Keratinocyte (primary cell): Measurements from ENCODE around the gene ARMC9. TPM values are rescaled to one million over a fixed set of nuclear protein-coding genes. Genes with fewer than 3 reads are reported as not detected.

Experiments
- DNase-seq: peaks from one replicate; pipeline ENCODE4 v3.0.0-alpha.2; 2011; ENCODE audit warnings: low read depth, missing footprints, low spot score
- FAIRE-seq: peaks from 2 replicates; lab custom pipeline; 2011; peaks lifted over from hg19 to GRCh38; lab: Jason Lieb, UNC
- H2AFZ ChIP-seq: 2 replicates; pipeline ENCODE4 v1.6.0; 2012; ENCODE audit warnings: low read length, control low read depth, inconsistent platforms; ENCODE audit not compliant: control insufficient read depth
- H3K27ac ChIP-seq: 2 replicates; pipeline ENCODE4 v1.5.1; 2011; ENCODE audit warnings: low read length; ENCODE audit not compliant: control insufficient read depth, insufficient read depth
- H3K27me3 ChIP-seq: 3 replicates; pipeline ENCODE4 v1.6.0; 2011; ENCODE audit warnings: low read length; ENCODE audit not compliant: control insufficient read depth, insufficient read depth; ENCODE audit errors: extremely low read depth
- H3K36me3 ChIP-seq, 2 experiments: 2 replicates in 1 of 2; 3 replicates in 1 of 2; pipeline ENCODE4 v1.5.1; 2011; ENCODE audit warnings: low read length in 2 of 2, mild to moderate bottlenecking in 1 of 2; ENCODE audit not compliant: control insufficient read depth in 2 of 2, insufficient read depth in 2 of 2; ENCODE audit errors: extremely low read depth in 1 of 2
- H3K4me1 ChIP-seq: 3 replicates; pipeline ENCODE4 v1.5.1; 2011; ENCODE audit warnings: low read length; ENCODE audit not compliant: control insufficient read depth, insufficient read depth; ENCODE audit errors: extremely low read depth
- H3K4me2 ChIP-seq: 3 replicates; pipeline ENCODE4 v1.6.0; 2011; ENCODE audit warnings: low read depth, low read length; ENCODE audit not compliant: control insufficient read depth, insufficient read depth; ENCODE audit errors: extremely low read depth
- H3K4me3 ChIP-seq, 3 experiments: fragments of 200-600 bp in 1 of 3; sonication (generic) in 1 of 3; 2 replicates in 2 of 3; 3 replicates in 1 of 3; pipeline ENCODE4 v1.5.1; 2011 to 2016; ENCODE audit warnings: low read length in 3 of 3, mild to moderate bottlenecking in 3 of 3, control low read depth in 2 of 3, inconsistent platforms in 1 of 3, low read depth in 1 of 3, mixed read lengths in 1 of 3, mixed run types in 1 of 3, moderate library complexity in 1 of 3; ENCODE audit not compliant: control insufficient read depth in 2 of 3, insufficient read depth in 2 of 3; ENCODE audit errors: extremely low read depth in 1 of 3
- H3K79me2 ChIP-seq: 2 replicates; pipeline ENCODE4 v1.6.0; 2012; ENCODE audit warnings: low read length; ENCODE audit not compliant: control insufficient read depth, insufficient read depth
- H3K9ac ChIP-seq: 3 replicates; pipeline ENCODE4 v1.6.0; 2011; ENCODE audit warnings: low read length; ENCODE audit not compliant: control insufficient read depth, insufficient read depth; ENCODE audit errors: extremely low read depth
- H3K9me1 ChIP-seq: 3 replicates; pipeline ENCODE4 v1.6.0; 2011; ENCODE audit warnings: low read length; ENCODE audit not compliant: control insufficient read depth, insufficient read depth; ENCODE audit errors: extremely low read depth
- H3K9me3 ChIP-seq: 2 replicates; pipeline ENCODE4 v1.5.1; 2012; ENCODE audit warnings: low read depth, low read length; ENCODE audit not compliant: control insufficient read depth
- H4K20me1 ChIP-seq: 3 replicates; pipeline ENCODE4 v1.6.0; 2011; ENCODE audit warnings: low read length; ENCODE audit not compliant: control insufficient read depth, insufficient read depth; ENCODE audit errors: extremely low read depth
- CTCF ChIP-seq, 3 experiments: IDR thresholded peaks in 1 of 3; conservative IDR thresholded peaks in 1 of 3; optimal IDR thresholded peaks in 1 of 3; 2 replicates in 2 of 3; 3 replicates in 1 of 3; pipeline versions ENCODE3 to v1.5.1; 2011; ENCODE audit warnings: low read length in 3 of 3, mild to moderate bottlenecking in 3 of 3, moderate library complexity in 2 of 3, control low read depth in 1 of 3, inconsistent platforms in 1 of 3; ENCODE audit not compliant: insufficient read depth in 2 of 3; ENCODE audit errors: extremely low read depth in 1 of 3
- EZH2 ChIP-seq: IDR thresholded peaks from one replicate; pipeline ENCODE4 v1.6.1; 2012; ENCODE audit warnings: inconsistent platforms, mild to moderate bottlenecking, low read length, moderate library complexity
- dilution Hi-C: fragments of 300-500 bp; cut with MboI; formaldehyde crosslinking; loops from one replicate; pipeline ENCODE4 v1.7.0; 2020; ENCODE audit warnings: low sequenced_read_pairs; ENCODE audit not compliant: extremely low pct_ligation_motif_present
- polyA plus RNA-seq, 5 experiments: library from polyadenylated mRNA; depleted of rRNA in 3 of 5; stranded (reverse) in 3 of 5; stranded (forward) in 1 of 5; unstranded in 1 of 5; fragments of >200 nt; gene quantifications; 1 replicate in 1 of 5; 2 replicates in 3 of 5; 3 replicates in 1 of 5; pipeline versions ENCODE4 v1.2.1 to v1.2.3, GENCODE V29; 2011 to 2012; ENCODE audit warnings: missing spikeins in 2 of 5, low read depth in 1 of 5, low replicate concordance in 1 of 5

ARMC9 gene
- polyA plus RNA-seq, 1 donor (not counting 4 experiments of a cell fraction or from before 2014, with no cell fraction given) = 16.2 TPM

DNA sequence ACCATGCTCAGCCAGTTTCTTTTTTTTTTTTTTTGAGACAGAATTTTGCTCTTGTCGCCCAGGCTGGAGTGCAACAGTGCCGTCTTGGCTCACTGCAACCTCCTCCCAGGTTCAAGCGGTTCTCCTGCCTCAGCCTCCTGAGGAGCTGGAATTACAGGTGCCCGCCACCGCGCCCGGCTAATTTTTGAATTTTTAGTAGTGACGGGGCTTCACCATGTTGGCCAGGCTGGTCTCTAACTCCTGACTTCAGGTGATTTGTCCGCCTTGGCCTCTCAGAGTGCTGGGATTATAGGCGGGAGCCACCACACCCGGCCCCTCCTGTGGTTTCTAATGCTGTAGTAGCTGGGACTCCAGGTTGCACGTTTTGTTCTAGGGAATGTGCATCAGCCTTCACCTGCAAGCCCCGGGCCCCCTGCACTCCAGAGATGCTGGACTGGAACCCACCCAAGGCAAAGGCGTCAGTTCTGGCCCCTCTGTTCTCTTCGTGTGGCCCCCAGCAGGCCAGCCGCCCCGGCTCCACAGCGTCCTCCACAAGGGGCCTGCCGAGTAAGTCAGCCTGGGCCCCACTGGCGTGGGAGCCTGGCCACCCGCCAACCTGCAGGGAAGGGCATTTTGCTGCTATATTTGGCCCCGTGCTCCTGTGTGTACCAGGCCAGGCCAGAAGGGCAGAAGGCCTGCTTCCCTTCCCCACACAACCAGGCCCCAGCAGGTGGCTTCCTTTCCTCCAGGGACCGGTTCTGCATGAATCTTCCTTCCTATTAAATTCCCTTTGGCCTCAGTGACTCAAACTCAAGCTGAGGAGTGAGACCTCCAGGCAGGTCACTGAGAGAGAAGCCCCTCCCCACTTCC, 171.4 kb downstream of the ARMC9 start:
- DNase-seq (no peak), FAIRE-seq (no peak)
- no peaks in the 10 kb centered on the region for H3K36me3 ChIP-seq
- no peaks in the 10 kb centered on the region for H3K79me2 ChIP-seq
- peaks cover 10% of the 10 kb centered on the region for H3K4me1 ChIP-seq
- TF ChIP-seq EZH2 = no peak
- TF ChIP-seq CTCF (optimal IDR thresholded peaks at IDR 0.05 in 1 of 3, IDR thresholded peaks at IDR 0.05 in 1 of 3, conservative IDR thresholded peaks at IDR 0.05 in 1 of 3; ENCODE audit: extremely low read depth in 1 of 3, insufficient read depth in 2 of 3, low read length in 3 of 3) = no peak
- no peak overlapping the region for H3K27ac ChIP-seq
- no peak overlapping the region for H3K4me3 ChIP-seq
- dilution Hi-C loops = no loop called here
- H3K27me3 ChIP-seq = no peaks in the 10 kb centered on the region
- no peaks in the 10 kb centered on the region for H4K20me1 ChIP-seq
- no peaks in the 10 kb centered on the region for H3K9me3 ChIP-seq
- no peak overlapping the region for H3K9ac ChIP-seq
- no peak overlapping the region for H2AFZ ChIP-seq
- H3K4me2 ChIP-seq = no peak overlapping the region
- H3K9me1 ChIP-seq = no peaks in the 10 kb centered on the region

DNA sequence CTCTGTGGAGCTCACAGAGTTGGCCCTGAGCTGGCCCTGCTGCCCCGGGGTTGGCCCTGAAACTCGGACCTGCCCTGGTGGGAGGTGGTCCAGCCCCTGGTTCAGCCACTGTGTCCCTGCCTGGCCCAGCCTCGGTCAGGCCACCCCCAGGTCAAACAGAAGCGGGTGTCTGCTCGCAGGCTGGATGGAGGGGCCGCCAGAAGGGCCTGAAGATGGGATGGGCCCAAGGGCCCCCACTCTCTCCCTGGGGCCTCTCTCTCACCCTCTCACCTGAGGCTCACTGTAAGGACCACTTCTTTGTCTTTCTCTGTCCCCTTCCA, 172.0 kb downstream of the ARMC9 start:
- Histone ChIP-seq H3K9me1 (no peaks in the 10 kb centered on the region), H3K4me2 (no peak overlapping the region), H3K4me1 (peaks cover 4% of the 10 kb centered on the region), H3K36me3 (no peaks in the 10 kb centered on the region), H3K9ac (no peak overlapping the region), H3K79me2 (no peaks in the 10 kb centered on the region), H3K9me3 (no peaks in the 10 kb centered on the region), H4K20me1 (no peaks in the 10 kb centered on the region), H3K4me3 (no peak overlapping the region), H3K27me3 (no peaks in the 10 kb centered on the region), H3K27ac (no peak overlapping the region), H2AFZ (no peak overlapping the region)
- FAIRE-seq (no peak), DNase-seq (no peak)
- dilution Hi-C loops = no loop called here
- TF ChIP-seq EZH2 = no peak
- no peak for TF ChIP-seq CTCF (optimal IDR thresholded peaks at IDR 0.05 in 1 of 3, IDR thresholded peaks at IDR 0.05 in 1 of 3, conservative IDR thresholded peaks at IDR 0.05 in 1 of 3; ENCODE audit: extremely low read depth in 1 of 3, insufficient read depth in 2 of 3, low read length in 3 of 3)
